CD4-positive, alpha-beta T cell treated with Interleukin-12 subunit alpha and Interleukin-12 subunit beta, for 1 hour (primary cell): ENCODE data around the gene MCM9.
"Not testable (repeated sequence)": the region's sequence is repeated elsewhere in the genome, so short reads cannot be mapped to it uniquely, and the experiment has no call there.

Source experiments
- DNase-seq: peaks from one replicate; pipeline ENCODE4 v3.0.0-alpha.2; 2020

Gene MCM9

GRCh38 chr6:118789419-118789818, 145.5 kb downstream of the MCM9 start:
- no peak for DNase-seq

GRCh38 chr6:118788702-118789101, 146.3 kb downstream of the MCM9 start:
- no peak for DNase-seq

GRCh38 chr6:118787724-118788423, 147.1 kb downstream of the MCM9 start:
- DNase-seq = peak; percentile 36

GRCh38 chr6:118786596-118787453, 148.1 kb downstream of the MCM9 start:
- DNase-seq = no peak

GRCh38 chr6:118785601-118786000, 149.4 kb downstream of the MCM9 start:
- DNase-seq = no peak

GRCh38 chr6:118784641-118785164, 150.3 kb downstream of the MCM9 start:
- no peak for DNase-seq

- no peak for DNase-seq
These were observed 150.9 kb downstream of the MCM9 start for GRCh38 chr6:118783931-118784550.

- no peak for DNase-seq
These were observed 152.3 kb downstream of the MCM9 start for GRCh38 chr6:118782651-118783050.

- no peak for DNase-seq
These were observed 153.1 kb downstream of the MCM9 start for GRCh38 chr6:118781897-118782296.

GRCh38 chr6:118780668-118781067, 154.3 kb downstream of the MCM9 start:
- no peak for DNase-seq

- peak; percentile 80 for DNase-seq
These were observed 158.1 kb downstream of the MCM9 start for GRCh38 chr6:118776607-118777549.

- DNase-seq = no peak
These were observed 159.6 kb downstream of the MCM9 start for GRCh38 chr6:118775381-118775780.

- no peak for DNase-seq
These were observed 160.4 kb downstream of the MCM9 start for GRCh38 chr6:118774581-118774980.

- DNase-seq = no peak
These were observed 162.1 kb downstream of the MCM9 start for GRCh38 chr6:118772886-118773285.

GRCh38 chr6:118771253-118771652, 163.7 kb downstream of the MCM9 start:
- no peak for DNase-seq

- DNase-seq = no peak
These were observed 164.1 kb downstream of the MCM9 start for GRCh38 chr6:118770835-118771234.

GRCh38 chr6:118770112-118770788, 164.7 kb downstream of the MCM9 start:
- no peak for DNase-seq

- peak; percentile 20 for DNase-seq
These were observed 166.0 kb downstream of the MCM9 start for GRCh38 chr6:118768904-118769325.

- no peak for DNase-seq
These were observed 166.5 kb downstream of the MCM9 start for GRCh38 chr6:118768441-118768840.

- not testable (repeated sequence) for DNase-seq
These were observed 169.6 kb downstream of the MCM9 start for GRCh38 chr6:118765316-118765715.

GRCh38 chr6:118764766-118765165, 170.2 kb downstream of the MCM9 start:
- no peak for DNase-seq
